Activated T-cell treated with anti-CD3 and anti-CD28 coated beads for 1 hour (primary cell): ENCODE results near the gene PHLDA2.

Source experiments
- DNase-seq: peaks from one replicate; pipeline ENCODE4 v3.0.0-alpha.2; 2020; ENCODE audit warnings: low read depth

The PHLDA2 gene, protein sequence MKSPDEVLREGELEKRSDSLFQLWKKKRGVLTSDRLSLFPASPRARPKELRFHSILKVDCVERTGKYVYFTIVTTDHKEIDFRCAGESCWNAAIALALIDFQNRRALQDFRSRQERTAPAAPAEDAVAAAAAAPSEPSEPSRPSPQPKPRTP

DNA sequence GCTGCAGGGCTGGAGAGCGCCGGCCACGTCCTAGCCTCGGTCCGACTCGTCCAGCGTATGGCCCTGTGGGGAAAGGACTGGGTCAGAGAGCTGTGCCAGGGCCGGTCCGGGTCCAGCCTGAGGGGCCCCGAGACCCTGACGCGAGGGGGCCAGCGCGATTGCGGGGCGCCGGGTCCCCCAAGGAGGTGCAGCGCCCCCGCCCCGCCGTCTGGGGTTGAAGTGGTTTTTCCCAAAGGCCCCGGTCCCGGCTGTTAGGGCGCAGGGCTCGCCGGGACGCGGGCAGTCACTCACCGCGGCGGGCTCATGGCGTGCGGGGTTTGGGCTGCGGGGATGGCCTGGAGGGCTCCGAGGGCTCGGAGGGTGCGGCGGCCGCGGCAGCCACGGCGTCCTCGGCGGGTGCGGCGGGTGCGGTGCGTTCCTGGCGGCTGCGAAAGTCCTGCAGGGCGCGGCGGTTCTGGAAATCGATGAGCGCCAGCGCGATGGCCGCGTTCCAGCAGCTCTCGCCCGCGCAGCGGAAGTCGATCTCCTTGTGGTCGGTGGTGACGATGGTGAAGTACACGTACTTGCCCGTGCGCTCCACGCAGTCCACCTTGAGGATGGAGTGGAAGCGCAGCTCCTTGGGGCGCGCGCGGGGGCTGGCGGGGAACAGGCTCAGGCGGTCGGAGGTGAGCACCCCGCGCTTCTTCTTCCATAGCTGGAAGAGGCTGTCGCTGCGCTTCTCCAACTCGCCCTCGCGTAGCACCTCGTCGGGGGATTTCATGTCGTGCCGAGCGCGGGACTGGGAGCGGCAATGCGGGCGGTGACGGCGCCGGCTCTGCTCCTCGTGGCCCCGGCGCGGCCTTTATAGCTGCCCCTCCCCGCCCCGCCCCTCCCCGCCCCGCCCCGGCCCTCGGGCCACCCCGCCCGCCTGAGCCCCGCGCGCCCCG lies at the start of gene PHLDA2:
Gene PHLDA2, minus strand, starts transcription at position 816 of the 926 bp plus-strand sequence. Its CDS starts 56 bp downstream, at position 760.
- peak; percentile 27 for DNase-seq

DNA sequence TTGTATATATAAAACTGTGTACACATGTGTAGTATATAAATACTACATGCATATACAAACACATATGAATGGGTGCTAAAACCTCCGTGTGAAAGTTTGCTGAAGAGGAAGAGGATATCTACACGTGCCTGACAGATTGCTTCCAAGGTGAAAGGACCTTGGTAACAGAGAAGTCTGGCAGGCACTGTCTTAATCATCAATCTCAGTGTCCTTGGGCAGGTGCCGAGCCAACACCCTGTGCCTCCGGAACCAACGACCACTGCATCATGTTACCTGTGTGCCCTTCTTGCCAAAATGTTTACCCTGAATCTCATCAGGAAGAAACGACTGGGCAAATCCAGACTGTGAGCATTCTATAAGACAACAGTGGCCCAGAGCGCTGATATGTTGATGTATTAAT lies 47.9 kb upstream of the PHLDA2 start:
- DNase-seq: no peak

DNA sequence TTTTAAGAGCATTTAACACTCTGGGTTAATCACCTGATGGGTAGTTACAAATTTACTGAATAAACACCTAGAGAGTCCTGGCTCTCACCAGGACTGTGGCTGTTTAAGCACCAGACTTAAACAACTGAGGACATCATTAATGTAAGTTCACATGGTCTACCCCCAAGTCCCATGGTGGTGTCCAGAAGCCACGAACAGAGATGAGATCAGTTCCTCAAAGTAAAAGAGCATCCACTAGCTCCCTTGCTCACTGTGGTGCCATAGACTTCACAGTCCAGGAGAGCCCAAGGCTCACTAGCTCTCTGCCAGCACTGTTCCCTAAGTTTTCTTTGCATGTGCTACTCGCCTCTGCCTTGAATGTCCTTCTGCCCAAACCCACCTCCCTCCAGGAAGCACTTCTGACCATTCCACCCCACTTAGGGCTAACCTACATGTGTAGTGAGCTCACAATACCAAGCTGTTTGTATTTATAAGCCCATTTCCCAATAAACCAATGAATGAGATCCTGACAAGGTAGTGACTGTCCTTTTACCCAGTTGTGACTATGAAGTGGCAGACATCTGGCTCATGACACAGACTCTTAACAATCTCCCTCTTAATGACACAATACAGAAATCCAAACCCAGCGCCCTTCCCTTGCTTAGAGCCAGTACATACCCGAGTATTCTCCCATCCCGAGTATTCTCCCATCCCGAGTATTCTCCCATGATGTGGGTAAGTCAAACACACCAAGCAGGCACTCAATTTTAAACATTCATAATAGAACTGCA lies 47.3 kb upstream of the PHLDA2 start:
- DNase-seq: no peak

DNA sequence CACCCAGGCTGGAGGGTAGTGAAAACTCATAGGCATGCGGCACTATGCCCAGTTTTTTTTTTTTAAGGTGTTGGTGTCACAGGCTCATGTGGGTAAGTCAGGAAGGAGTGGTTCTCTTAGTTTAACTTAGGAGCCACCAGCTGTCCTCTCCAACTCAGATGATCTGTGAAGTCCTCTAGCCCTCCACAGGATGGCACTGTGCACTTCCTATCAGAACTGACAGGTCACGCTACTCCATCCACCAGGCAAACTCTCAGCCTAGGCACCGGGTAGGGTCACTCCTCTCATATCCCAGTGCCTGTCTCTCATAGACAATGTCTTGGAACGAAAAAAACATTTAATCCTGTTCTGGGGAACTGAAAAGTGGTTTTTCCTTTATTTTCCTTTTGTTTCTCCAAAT lies 46.4 kb upstream of the PHLDA2 start:
- peak; percentile 39 for DNase-seq

DNA sequence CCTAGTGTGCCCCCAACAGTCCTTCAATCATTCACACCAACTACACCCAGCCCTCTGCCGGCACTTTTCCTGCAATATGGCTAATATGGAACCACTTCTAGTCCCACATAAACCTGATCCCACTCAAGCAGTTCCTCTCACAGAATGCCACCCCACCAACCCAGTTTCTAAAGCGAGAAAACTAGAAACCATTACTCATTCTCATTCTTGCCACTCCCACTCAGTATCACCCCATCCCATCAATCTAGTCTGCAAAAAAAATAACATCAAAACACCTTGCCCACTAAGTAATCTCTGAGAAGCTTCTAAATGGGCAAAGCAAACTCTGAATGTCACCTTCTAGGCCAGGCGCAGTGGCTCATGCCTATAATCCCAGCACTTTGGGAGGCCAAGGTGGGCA lies 45.1 kb upstream of the PHLDA2 start:
- no peak for DNase-seq

DNA sequence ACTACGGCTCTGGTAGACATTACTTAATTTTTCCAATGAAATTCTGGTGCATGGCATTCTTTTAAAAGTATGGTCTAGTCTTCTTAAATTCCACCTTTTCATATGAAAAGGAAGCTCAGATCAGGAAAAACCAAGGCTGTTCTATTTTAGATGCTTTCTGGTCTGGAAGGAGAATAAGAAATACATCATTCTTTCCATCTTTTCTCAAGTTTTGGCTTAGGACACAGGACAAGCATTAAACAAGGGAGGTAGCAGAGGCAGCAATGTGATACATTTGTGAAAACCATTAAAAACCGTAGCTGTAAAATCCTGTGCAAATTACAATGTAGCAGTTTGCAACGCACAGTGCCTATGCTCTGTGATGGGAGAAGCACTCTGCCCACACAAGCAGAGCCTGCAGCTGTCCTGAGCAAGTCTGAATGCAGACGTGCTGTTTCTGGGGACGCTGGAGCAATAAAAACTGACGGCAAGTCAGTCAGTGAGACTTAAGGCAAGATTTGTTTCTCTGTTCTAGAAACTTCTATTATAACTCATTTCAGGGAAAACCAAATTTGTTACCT lies 39.2 kb upstream of the PHLDA2 start:
- DNase-seq: no peak

DNA sequence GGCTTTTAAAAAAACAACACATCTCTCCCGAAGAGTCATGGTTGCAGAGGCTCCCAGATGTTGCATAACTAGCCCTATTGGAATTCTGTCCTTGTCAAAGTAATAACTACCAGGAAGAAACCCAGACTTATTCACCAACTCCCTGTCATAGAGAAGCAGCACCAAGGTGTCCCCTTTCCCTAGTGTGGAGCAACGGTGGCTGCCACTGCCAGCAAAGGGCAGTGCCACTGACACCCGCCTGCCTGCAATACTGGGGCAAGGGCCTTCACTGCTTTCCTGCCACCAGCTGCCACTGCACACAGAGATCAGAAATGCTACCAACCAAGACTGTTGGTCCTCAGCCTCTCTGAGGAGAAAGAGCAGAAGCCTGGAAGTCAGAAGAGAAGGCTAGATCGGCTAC lies 35.6 kb upstream of the PHLDA2 start:
- no peak for DNase-seq

DNA sequence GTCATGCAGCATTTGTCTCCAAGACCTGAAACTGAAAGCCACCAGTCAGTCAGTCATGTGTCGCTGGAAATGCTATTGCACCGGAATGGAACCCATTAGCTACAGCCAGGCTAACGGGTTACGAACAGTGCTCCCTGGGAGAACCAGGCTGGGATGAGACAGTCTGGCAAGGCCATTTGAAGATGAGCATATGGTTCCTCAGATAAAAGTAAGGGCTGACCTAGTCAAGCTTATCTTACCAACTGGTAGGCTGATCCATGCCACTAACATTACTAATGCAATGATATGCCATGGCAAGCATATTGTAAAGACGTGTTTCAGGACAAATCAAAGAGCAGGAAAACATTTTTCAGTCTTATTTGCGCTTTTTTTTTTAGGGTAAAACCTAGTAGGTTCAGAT lies 34.5 kb upstream of the PHLDA2 start:
- DNase-seq: no peak

DNA sequence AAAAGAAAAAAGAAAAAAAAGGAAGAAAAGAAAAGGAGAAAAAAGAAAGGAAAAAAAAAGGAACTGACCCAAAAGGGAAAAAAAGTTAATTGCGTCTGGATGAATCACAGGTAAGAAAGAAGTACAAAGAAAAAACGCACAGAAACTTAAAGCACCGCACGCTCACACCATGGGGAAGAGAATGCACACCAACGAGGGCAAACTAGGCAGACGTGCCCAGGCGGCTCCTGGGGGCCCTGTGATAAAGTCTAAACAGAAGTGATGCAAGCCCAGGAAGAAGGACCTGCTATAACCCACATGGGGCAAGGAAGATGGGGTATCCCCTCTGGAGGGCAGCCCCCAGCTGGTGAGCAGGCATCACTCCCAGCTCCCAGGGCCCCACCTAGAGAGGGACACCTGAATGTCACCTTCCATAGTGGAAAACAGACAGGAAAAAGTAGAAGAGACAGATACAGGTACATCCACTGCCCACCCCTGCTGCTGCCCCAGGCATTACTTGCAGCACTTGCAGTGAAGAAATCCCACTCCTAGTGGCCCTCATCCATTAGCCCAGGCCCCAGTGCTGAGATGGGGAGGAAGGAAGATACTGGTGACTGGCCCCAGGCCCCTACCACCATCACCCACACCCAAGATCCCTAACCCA lies 34.0 kb upstream of the PHLDA2 start:
- DNase-seq: no peak

DNA sequence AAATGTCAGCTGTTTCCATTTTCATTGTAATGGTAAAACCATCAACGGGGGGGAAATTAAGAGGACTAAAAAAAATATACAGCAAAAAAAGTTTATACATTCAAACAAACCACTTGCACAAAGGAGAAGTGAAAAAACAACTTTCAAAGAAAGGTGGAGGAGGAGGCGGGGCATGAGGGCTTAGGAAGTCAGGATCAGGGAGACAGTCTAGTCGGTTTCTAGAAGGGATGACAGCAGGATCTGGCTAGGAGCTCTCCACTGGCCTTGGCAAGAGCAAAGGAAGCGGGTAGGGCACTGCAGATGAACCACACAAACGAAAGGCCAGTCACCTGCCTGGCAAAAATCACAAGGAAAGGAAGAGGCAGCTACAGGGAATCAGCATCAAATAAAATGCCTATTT lies 31.9 kb upstream of the PHLDA2 start:
- no peak for DNase-seq

DNA sequence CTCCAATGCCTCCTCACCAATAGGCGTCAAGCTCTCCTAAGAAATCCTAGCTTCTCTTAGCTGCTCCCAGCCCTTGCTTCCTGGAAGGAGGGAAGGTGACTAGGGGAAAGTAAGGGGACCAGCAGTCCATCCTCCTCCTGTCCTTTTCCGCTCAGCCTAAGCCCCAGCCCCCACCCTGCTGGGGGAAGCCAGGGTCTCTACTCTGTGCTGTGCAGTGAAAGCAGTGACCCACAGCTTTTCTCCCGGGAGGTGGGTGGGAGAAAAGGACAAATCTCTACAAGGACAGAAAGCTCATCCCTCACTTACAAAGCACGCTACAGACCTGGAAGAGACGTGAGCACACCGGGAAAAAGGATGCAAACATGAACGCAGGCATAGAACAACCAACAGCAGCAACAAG lies 30.9 kb upstream of the PHLDA2 start:
- DNase-seq: no peak

DNA sequence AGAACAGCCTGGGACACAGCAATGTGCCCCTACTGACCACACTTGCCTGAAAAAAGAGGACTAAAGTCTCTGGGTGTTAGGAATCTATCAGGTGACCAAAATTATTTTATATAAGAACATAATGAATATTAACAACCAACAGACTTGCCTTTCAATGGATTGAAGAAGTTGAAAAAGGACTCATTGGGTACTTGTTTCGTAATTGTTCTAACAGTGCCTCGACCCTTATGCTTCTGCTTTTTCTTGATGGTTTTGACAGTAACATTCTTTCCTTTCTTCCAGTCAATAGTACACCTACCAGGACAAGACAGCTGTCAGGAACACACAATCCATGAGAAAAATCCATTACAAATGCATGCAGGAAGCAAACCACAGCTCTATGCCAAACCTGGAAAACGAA lies 29.0 kb upstream of the PHLDA2 start:
- DNase-seq: no peak

DNA sequence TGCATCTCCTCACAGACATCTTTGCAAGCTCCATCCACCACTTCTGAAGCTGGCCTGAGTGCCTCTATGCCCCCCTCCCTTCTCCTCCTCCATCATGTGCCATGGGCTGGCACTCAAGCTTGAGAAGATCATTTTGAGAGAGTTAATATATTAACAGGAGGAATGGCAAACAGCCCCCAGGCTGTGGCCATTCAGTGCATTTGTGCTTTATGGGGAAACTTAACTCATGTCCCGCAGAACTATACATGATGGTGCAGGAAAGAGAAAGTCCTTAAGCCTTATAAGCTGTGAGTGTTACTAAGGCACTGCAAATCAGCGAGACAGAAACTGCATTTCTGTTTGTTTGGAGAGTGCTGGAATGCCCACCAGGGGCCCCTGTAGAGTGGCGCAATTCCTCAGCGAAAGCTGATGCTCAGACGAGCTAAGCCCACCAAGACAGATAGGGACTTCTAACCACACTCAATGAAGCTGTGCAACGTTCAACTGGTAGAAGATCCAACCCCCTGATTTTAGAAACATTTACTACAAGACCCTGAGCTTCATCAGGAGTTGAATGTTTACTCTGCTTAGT lies 26.8 kb upstream of the PHLDA2 start:
- no peak for DNase-seq

DNA sequence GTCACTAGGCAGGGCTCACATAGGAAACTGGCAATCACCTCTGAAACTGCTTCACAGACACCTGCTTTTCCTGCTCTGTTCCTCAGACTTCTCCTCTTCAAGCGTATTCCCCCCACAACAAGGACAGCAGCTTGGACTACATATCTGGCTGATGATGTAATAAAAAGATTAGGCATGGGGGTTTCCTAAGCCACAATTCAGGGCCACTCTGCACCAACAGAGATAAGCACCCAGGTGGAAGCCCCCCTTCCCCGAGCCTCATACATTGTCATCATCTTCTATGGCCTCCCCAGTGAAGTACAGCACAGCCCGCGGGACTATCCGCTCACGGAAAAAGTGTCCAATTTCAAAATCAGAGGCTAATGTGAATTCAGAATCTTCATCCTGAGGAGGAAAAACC lies 25.0 kb upstream of the PHLDA2 start:
- no peak for DNase-seq

DNA sequence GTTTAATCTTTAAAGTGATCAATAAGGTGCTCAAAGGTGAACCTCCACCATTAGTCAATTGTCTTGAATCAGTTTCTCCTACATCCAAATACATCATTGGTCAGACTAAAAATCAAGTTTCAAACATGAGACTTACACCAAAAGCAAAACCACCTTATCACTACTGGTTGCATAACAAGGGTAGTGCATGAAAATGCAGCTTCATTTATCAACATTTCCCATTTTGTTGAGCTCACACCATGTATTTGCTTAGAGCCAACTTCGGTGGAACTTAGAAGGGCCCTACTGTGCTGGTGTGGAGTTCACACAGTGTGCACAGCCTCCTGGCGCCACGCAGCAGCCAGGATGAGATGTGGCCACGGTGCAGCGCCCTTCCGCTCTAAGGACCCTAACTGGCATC lies 23.1 kb upstream of the PHLDA2 start:
- DNase-seq: no peak

DNA sequence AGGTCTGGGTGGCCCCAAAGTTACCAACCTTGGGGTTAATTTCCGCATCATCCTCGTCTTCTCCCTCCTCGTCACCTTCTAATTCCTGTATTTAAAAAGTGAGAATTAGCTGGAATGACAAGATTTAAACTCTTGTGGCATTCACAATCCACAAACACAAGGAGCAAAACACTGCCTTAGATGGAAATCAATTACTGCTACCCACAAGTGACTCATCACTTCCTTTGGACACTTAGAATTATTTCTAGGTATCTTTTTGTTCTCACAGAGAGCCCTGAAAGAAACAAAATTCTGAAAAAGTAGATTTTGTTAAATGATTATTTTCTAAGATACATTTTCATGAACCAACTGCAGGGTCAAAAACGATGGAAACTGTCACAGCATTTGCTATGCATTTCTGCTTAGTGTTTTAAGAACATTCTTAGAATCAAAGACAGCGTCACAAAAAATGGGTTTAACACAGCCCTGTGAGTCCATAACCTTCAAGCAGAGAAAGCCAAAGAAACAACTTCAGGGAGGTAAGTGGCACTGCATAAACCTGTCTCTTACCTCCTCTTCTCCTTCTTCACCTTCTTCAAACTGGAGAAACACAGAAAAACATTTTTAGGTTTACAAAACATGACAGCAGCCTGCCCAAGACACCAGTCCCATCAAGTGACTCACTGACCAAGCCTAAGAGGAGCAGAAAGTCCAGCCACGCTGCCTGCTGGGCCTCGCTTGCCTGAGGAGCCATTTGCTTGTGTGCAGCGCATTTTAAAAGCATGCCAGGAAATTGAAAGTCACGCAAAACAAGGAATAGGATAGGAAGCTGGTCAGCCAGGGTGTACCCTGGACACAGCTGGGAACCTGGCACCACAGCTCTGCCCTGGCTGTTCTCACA lies 22.3 kb upstream of the PHLDA2 start:
- DNase-seq: no peak

DNA sequence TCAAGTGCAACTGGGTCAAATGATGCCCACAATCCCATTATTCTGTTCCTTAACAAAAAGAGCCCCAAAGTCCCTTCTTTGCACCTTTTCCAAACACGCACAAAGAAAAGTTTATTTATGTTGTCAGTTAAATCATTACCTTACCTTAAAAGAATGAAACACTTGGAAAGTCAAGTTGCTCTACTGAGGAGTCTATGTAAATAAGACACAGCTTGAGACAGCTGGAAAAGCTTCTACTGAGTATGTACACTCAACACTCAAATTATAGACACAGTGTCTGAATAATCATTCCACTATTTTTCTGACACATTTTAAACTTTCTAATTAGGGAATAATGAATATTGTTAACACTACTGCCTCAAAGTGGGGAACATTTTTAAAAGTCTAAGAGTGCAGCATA lies 21.6 kb upstream of the PHLDA2 start:
- no peak for DNase-seq

DNA sequence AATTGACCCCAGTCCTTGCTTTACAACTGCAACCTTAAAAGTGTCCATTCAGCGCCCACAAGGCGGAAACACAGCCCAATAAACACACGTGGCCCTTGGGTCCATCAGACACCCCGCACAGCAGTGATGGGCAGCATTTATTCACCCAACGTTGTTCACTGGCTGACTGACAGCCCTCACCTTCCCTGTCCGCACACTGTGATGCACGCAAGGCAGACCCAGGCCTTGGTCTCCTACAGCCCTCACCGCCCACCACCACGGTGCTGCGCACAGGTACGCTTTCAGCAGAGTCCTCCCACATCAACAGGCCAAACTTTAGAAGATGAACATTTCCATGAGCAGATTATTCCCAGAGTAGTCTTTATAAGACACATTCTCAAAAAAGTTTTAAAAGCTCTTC lies 20.7 kb upstream of the PHLDA2 start:
- DNase-seq: no peak

DNA sequence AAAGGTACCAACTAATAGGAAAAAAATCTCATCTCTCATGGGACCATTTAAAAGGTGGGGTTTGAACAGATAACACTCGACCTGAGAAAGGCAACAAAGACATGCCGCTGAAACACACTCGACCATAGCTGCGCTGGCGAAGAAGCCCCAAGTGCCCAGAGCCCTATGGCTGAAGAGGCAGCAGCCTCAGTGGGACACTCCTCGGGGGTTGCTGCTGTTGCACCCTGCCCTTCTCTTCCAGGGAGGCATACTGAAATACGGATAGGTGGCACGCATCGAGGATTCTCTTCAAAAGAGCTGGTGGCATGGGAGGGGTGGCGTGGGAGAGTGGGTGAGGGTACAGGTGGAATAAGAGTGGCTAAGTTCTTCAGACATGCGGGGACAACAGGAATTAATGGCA lies 18.5 kb upstream of the PHLDA2 start:
- DNase-seq: no peak

DNA sequence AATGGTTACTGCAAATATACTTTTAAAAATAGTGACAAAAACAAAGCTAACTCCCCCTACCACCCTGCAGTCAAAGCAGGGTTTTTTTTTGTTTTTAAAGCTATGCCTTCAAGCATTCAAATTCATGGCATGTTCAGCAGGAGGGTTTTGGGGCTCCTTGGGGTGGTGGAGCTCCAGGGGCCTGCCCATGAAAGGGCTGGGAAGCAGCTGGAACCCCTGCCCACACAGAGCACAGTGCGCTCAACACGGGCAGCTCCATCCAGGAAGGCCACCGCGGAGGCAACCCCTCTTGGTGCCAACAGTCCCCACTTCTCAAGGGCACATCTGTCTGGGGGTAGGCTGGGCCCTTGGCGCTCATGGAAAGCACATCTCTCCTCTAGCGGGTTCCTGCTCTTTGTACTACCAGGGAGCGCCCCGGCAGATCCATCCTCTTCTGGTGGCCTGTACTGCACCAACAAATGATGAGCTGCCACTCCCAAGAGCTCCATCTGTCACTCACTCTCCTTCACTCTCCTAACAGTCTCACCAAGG lies 16.6 kb upstream of the PHLDA2 start:
- no peak for DNase-seq
